Bone marrow (tissue), 2 donors: ENCODE results near the gene LAMB4.

Experiments used
- DNase-seq, 2 donors: peaks; one replicate each; lab custom pipeline; 2025; lab: John Stamatoyannopoulos, UW

LAMB4 gene

GRCh38 chr7:108078211-108078673 lies 51.9 kb downstream of the LAMB4 start:
- DNase-seq, result no peak

DNA sequence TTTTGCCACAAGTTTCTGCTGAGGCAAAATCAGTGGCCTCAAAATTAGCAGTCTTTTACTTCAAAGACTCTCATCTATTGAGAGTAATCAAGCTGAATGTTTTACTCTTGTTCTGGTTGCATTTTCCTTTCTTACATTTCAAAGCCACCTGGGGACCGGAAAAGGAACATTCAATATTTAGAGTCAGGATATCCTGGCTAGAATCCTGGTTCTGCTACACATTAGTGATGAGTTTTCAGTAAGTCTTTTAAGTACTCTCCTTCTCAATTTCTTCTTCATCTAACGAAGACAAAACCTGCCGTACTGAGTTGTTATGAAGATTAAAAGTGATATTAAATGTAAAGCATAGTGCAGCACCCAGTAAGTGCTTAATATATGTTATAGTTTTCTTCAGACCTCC lies 52.5 kb downstream of the LAMB4 start:
- DNase-seq, result no peak

DNA sequence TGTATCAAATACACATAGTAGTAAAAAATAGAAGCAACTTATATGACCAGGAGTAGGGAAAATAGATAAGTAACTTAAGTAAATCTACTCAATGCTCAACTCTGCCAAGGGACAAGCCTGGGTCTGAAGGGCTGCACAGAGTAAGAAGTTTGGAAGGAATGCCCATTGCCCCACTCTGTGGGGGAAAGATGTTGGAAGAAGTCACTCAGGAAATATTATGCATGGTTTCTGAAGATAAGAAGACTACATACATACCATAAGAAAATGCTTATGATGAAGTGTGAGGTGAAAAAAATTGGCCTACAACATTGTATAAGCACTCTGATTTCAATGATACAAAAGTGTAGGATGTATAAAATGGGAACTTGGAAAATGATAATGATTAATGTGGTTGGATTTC lies 54.0 kb downstream of the LAMB4 start:
- DNase-seq, result no peak

DNA sequence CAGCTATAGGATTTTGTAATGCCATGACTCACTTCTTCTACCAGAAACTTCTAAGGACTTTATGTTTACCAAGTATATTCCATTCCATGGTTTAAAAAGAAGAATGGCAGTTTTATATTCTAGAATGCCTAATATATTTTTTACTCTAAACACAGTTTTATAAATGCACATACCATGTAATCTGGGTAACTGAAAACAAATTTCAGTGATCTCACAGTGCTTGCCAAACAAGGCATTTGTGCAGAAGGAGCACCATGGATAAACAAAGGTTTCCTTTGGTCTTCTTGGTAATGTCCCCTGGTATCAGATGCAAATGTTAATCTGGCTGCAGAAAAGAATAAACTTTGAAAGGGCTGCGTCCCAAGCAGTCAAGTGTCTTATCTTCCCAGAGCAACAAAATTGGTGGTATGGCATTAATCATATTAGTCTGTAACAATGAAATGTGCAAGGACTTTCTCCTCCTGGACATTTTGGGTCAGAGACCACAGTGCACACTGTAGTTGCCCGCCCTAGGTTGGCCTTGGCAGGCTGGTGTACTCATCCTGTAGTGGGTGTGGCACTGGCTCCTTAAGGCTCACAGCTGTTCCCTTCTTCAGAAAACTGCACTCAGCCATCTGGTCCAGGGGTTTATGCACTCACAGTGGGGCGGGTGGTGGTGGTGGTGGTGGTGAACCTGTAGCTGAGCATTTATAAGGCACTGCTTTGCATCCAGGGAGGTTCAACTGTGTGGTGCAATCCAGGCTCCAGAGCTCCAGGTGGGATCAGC lies 56.7 kb downstream of the LAMB4 start:
- no peak for DNase-seq

DNA sequence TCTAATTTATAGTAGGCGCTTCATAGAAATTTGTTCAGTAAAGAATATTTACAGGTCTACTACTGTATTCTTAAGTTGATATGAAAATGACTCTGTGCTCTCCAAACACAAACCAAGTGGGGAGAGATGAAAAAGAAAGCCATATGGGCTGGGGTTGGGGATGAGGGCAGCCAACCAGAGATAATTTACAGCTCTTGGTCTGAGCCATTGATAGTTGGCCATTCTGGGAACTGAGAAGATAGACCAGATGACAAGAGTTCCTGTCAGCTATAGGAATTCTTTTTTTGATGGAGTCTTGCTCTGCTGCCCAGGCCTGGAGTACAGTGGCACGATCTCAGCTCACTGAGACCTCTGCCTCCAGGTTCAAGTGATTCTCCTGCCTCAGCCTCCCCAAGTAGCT lies 57.4 kb downstream of the LAMB4 start:
- no peak for DNase-seq

DNA sequence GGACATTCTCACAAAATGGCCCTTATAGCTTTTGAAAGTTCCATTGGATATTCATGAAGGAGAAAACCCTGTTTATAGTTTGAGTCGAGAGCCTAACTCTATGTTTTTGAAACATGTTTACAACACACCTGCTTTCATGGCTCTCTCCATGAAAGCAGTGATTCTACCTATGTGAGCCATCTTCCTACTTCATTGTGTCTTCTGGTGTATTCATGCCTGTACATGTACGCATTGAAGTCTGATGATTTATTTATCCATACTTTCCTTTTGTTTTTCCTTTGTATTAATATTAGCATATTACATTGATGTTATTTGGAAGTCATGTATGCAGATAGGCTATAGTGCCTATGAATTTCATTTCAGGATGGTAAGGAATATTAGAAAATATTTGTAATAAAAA lies 58.0 kb downstream of the LAMB4 start:
- DNase-seq, result no peak

DNA sequence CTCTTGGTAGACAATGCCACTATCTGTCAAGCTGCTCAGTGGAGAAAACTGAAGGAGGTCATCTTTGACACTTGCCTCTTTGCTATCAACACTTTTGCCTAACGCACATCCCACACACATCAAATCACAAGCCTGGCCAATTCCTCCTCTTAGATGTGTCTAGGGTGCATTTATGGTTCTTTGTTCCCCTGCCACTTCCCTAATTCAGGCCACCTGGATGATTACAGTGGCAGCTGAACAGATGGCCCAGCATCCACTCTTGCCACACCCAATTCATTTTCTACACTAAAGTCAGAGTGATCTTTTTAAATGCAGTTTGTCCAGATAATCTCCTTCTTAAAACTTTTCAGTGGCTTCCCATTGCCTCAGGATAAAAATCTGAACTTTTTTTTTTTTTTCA lies 58.6 kb downstream of the LAMB4 start:
- no peak for DNase-seq

GRCh38 chr7:108069646-108070045 lies 60.5 kb downstream of the LAMB4 start:
- DNase-seq, result no peak

GRCh38 chr7:108067844-108068243 lies 62.3 kb downstream of the LAMB4 start:
- DNase-seq, result no peak

- no peak for DNase-seq
Observed at GRCh38 chr7:108066486-108066885, 63.7 kb downstream of the LAMB4 start.

DNA sequence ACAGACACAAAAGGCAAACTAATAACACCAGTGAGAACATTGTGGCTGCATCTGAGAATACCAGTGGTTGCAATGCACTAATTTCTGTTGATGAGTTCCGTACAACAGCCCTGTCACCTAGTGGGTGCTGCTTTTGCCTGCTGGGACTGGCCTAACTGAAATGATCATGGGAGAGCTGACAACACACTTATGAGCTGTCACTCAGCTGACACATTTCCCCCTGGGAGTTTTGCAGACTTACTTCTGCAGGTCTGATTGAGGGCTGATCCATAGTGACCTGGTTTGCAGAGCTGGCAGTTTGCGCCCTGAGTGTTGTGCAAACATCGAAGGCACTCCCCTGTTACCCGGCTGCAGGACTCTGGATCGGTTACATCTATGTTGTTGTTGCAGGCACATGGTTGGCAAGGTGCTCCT lies 66.6 kb downstream of the LAMB4 start:
- DNase-seq, result no peak

- no peak for DNase-seq
Observed at GRCh38 chr7:108062250-108063014, 67.7 kb downstream of the LAMB4 start.

- no peak for DNase-seq
Observed at GRCh38 chr7:108059526-108059925, 70.6 kb downstream of the LAMB4 start.

GRCh38 chr7:108057951-108058481 lies 72.1 kb downstream of the LAMB4 start:
- no peak for DNase-seq

GRCh38 chr7:108055611-108056021 lies 74.5 kb downstream of the LAMB4 start:
- DNase-seq, result no peak

GRCh38 chr7:108054537-108054936 lies 75.6 kb downstream of the LAMB4 start:
- DNase-seq, result no peak

- DNase-seq, result no peak
Observed at GRCh38 chr7:108053250-108053649, 76.9 kb downstream of the LAMB4 start.

DNA sequence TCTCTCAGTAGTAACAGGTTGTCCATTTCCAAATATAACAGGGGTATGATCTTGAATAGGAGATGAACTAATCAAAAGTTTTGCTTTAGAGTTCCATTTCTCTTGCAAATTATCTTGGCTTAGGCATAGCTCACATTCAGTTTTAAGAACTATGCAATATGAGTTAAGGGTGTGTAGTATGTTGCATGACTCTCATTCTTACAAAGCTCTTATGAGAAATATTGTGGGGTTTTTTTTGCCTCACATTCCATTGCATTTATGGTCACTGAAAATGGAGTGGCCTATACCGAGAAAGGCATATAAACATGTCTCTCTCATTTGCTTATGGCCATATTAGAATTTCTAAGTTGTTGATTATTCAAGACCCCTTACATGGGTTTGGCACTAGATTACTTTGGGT lies 78.7 kb downstream of the LAMB4 start:
- DNase-seq, result no peak

DNA sequence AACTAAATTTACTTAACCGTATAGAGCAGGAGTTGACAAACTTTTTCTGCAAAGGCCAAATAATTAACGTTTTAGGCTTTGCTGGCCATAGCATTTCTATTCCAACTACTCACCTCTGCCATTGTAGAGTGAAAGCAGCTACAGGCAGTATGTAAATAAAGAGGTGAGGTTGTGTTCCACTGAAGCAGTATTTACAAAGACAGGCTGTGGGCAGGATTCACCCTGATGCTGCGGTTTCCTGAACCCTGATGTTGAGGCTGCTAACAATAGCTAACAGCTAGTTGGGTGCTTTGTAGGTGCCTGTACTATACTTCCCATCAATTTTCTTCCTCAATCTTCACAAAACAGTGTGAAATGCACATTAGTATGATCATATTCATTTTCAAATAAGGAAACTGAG lies 80.2 kb downstream of the LAMB4 start:
- DNase-seq, result no peak

GRCh38 chr7:108048422-108048821 lies 81.7 kb downstream of the LAMB4 start:
- no peak for DNase-seq

GRCh38 chr7:108046952-108047506 lies 83.1 kb downstream of the LAMB4 start:
- no peak for DNase-seq

DNA sequence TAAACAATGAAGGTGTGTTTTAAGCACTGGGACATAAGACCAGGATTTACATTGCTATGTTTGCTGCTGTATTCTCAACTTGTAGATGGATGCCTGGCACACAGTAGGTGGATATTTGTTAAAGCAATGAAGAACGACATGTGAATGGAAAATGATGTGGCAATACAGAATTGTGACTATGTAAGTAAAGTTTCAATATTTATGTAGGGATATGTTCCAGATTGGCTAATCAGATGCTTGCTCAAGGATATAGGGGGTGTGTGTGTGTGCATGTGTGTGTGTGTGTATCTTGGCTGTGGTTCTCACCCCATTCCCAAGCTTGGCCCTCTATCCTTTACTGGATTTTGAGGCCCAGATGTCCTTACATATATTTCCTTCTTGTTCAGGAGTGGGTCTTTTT lies 84.5 kb downstream of the LAMB4 start:
- no peak for DNase-seq

- DNase-seq, result no peak
Observed at GRCh38 chr7:108045154-108045553, 85.0 kb downstream of the LAMB4 start.
